GM23338 (cell line): ENCODE measurements around the gene IZUMO4. TPM values are rescaled to one million over a fixed set of nuclear protein-coding genes. Genes with fewer than 3 reads are reported as not detected.

Experiments
- ATAC-seq: fragments of 200-7000 bp; cut with Tn5 transposase; 3 replicates; pipeline ENCODE4 v1.9.1; 2020
- DNase-seq: peaks from one replicate; pipeline ENCODE4 v3.0.0-alpha.2; 2015; ENCODE audit warnings: low spot score
- H2AFZ ChIP-seq: fragments of 200-600 bp; sonication (generic); 2 replicates; pipeline ENCODE4 v1.8.0; 2016; ENCODE audit warnings: antibody characterized with exemption, mild to moderate bottlenecking, moderate library complexity
- H3F3A ChIP-seq: fragments of 200-600 bp; sonication (generic); replicated peaks from 2 replicates; pipeline ENCODE4 v1.8.0; 2017; ENCODE audit warnings: antibody characterized with exemption, mixed run types, low read depth
- H3K27ac ChIP-seq: fragments of 200-600 bp; sonication (generic); 2 replicates; pipeline ENCODE4 v1.6.1; 2016; ENCODE audit warnings: low read depth
- H3K27me3 ChIP-seq: fragments of 200-600 bp; sonication (generic); 2 replicates; pipeline ENCODE4 v1.8.0; 2016; ENCODE audit warnings: mild to moderate bottlenecking, mixed run types, moderate library complexity; ENCODE audit not compliant: insufficient read depth
- H3K36me3 ChIP-seq: fragments of 200-600 bp; sonication (generic); 2 replicates; pipeline ENCODE4 v1.8.0; 2016; ENCODE audit warnings: mild to moderate bottlenecking; ENCODE audit not compliant: insufficient read depth
- H3K4me1 ChIP-seq: fragments of 200-600 bp; sonication (generic); 2 replicates; pipeline ENCODE4 v1.8.0; 2016; ENCODE audit warnings: mild to moderate bottlenecking, moderate library complexity; ENCODE audit not compliant: insufficient read depth
- H3K4me2 ChIP-seq: fragments of 200-600 bp; sonication (generic); 2 replicates; pipeline ENCODE4 v1.7.1; 2017; ENCODE audit warnings: mixed run types
- H3K4me3 ChIP-seq: fragments of 200-600 bp; sonication (generic); 2 replicates; pipeline ENCODE4 v1.6.1; 2016; ENCODE audit warnings: mixed run types
- H3K79me2 ChIP-seq: fragments of 200-600 bp; sonication (generic); replicated peaks from 2 replicates; pipeline ENCODE4 v1.8.0; 2017; ENCODE audit warnings: mild to moderate bottlenecking; ENCODE audit not compliant: insufficient read depth
- H3K9me2 ChIP-seq: fragments of 200-600 bp; sonication (generic); 2 replicates; pipeline ENCODE4 v1.8.0; 2017; ENCODE audit not compliant: insufficient read depth
- H4K20me1 ChIP-seq: fragments of 200-600 bp; sonication (generic); replicated peaks from 2 replicates; pipeline ENCODE4 v1.8.0; 2017; ENCODE audit warnings: mild to moderate bottlenecking; ENCODE audit not compliant: insufficient read depth
- H3K27ac Mint-ChIP-seq: 2 replicates; pipeline ENCODE4 v1.8.0; 2020; ENCODE audit warnings: inconsistent platforms, mild to moderate bottlenecking, moderate library complexity, mixed read lengths
- H3K27me3 Mint-ChIP-seq: 3 replicates; pipeline ENCODE4 v1.8.0; 2022; ENCODE audit warnings: low read depth, mild to moderate bottlenecking, moderate library complexity, mixed read lengths, inconsistent platforms; ENCODE audit not compliant: insufficient read depth, poor library complexity
- H3K36me3 Mint-ChIP-seq: 3 replicates; pipeline ENCODE4 v1.8.0; 2021; ENCODE audit warnings: low read depth, mild to moderate bottlenecking, inconsistent platforms, moderate library complexity, mixed read lengths
- H3K4me1 Mint-ChIP-seq: 3 replicates; pipeline ENCODE4 v1.8.0; 2020; ENCODE audit warnings: mild to moderate bottlenecking, inconsistent platforms, mixed read lengths
- H3K4me3 Mint-ChIP-seq: 3 replicates; pipeline ENCODE4 v1.8.0; 2021; ENCODE audit warnings: moderate library complexity, mild to moderate bottlenecking, inconsistent platforms, mixed read lengths
- H3K9me3 Mint-ChIP-seq: 3 replicates; pipeline ENCODE4 v1.8.0; 2020; ENCODE audit warnings: moderate library complexity, mild to moderate bottlenecking, inconsistent platforms, mixed read lengths
- CREB1 ChIP-seq: fragments of 250-450 bp; sonication (Bioruptor Pico); IDR thresholded peaks from 2 replicates; pipeline ENCODE4 v1.5.0; 2020; ENCODE audit warnings: low read depth, mild to moderate bottlenecking, moderate library complexity
- ETS1 ChIP-seq: IDR thresholded peaks from 2 replicates; pipeline ENCODE4 v1.6.1; 2016; ENCODE audit warnings: antibody characterized with exemption
- EZH2phosphoT487 ChIP-seq: fragments of 200-600 bp; sonication (generic); IDR thresholded peaks from one replicate; pipeline ENCODE4 v1.8.1; 2018; ENCODE audit warnings: antibody characterized with exemption; ENCODE audit not compliant: unreplicated experiment
- ZNF114 ChIP-seq: fragments of 250-450 bp; sonication (Bioruptor Pico); IDR thresholded peaks from 2 replicates; pipeline ENCODE4 v1.5.0; 2020; ENCODE audit warnings: mild to moderate bottlenecking, moderate library complexity
- ZNF331 ChIP-seq: fragments of 250-450 bp; sonication (Bioruptor Pico); IDR thresholded peaks from 2 replicates; pipeline ENCODE4 v1.5.0; 2020; ENCODE audit warnings: low read depth, mild to moderate bottlenecking, moderate library complexity
- ZNF462 ChIP-seq: fragments of 250-450 bp; sonication (Bioruptor Pico); IDR thresholded peaks from 2 replicates; pipeline ENCODE4 v1.5.0; 2020; ENCODE audit warnings: mild to moderate bottlenecking, moderate library complexity
- polyA plus RNA-seq: library from polyadenylated mRNA; unstranded; fragments of >200 nt; fragmentation: Nextera tagmentation; extraction: Ambion mirVana; gene quantifications from 2 replicates; pipeline ENCODE4 v1.2.1, GENCODE V29; 2016
- total RNA-seq: library from RNA; depleted of rRNA; stranded (reverse); fragments of >200 nt; shearing (Covaris generic); gene quantifications from 2 replicates; pipeline ENCODE4 v1.2.3, GENCODE V29; 2014
- TF ChIP-seq, protein P1 (sequence below): IDR thresholded peaks from one replicate; pipeline ENCODE4 v1.6.1; 2018; ENCODE audit warnings: antibody characterized with exemption; ENCODE audit not compliant: unreplicated experiment
- TF ChIP-seq, protein P2 (sequence below), 2 experiments: fragments of 200-600 bp in 1 of 2; sonication (generic) in 1 of 2; conservative IDR thresholded peaks; 2 replicates each; pipeline versions ENCODE4 v1.5.1 to v1.6.1; 2016 to 2017; ENCODE audit warnings: antibody characterized with exemption in 2 of 2, low read depth in 2 of 2, mild to moderate bottlenecking in 2 of 2, moderate library complexity in 1 of 2

The IZUMO4 gene
- total and polyA plus RNA-seq, 2 experiments from 2014 or later: 0.57 to 2.2 TPM

DNA sequence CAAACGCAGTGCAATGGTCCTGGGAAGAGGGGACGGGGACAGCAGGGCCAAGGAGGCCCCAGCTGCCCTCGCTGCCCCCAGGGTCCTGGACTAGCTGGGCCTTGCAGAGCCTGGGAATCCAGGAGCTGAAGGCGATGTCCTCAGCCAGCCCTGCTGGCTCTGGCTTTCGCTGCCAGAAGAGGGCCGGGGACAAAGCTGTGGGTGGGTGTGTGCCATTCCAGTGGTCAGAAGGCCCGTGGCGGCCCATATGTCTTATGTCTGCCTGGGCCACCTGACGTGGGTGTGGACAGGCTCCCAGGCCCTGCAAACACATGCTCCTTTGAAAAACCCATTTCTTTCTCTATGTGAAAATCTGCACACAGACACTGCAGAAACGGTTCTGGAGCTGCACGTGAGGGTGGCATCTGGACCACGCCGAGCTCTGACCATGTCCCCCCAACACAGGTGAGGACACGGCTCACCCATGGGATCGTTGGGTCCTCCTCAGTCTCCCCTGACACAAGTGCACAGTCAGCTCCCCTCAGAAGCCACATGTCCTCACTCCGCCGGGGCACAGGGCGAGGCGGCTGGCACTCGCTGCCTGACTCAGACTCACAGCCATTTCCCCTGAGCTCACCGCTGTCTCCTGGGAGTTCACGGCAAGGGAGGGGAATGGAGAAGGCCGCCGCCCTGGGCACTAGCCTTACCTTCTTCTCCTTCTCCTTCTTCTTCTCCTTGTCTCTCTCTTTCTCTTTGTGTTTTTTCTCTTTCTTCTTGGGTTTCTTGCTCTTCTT is 16.9 kb downstream of the IZUMO4 start:
- no peak overlapping the region for H3K27ac Mint-ChIP-seq
- Histone ChIP-seq H4K20me1 (peaks cover under 1% of the 10 kb centered on the region), H3K27me3 (no peaks in the 10 kb centered on the region), H3K4me3 (no peak overlapping the region), H3K4me1 (no peaks in the 10 kb centered on the region), H3K27ac (no peak overlapping the region), H3K36me3 (peaks cover 27% of the 10 kb centered on the region), H3K9me2 (no peaks in the 10 kb centered on the region), H2AFZ (no peak overlapping the region), H3K79me2 (no peaks in the 10 kb centered on the region), H3K4me2 (no peak overlapping the region), H3F3A (peaks cover 4% of the 10 kb centered on the region; the same call in 1 of the 2 replicates)
- H3K27me3 Mint-ChIP-seq: peaks cover 3% of the 10 kb centered on the region
- no peaks in the 10 kb centered on the region; the same call in 2 of the 3 replicates for H3K4me1 Mint-ChIP-seq
- no peak overlapping the region; the same call in 2 of the 3 replicates for H3K4me3 Mint-ChIP-seq
- ATAC-seq (no peak), DNase-seq (no peak)
- H3K9me3 Mint-ChIP-seq: no peaks in the 10 kb centered on the region
- peaks cover 73% of the 10 kb centered on the region for H3K36me3 Mint-ChIP-seq
- TF ChIP-seq, protein P1, sequence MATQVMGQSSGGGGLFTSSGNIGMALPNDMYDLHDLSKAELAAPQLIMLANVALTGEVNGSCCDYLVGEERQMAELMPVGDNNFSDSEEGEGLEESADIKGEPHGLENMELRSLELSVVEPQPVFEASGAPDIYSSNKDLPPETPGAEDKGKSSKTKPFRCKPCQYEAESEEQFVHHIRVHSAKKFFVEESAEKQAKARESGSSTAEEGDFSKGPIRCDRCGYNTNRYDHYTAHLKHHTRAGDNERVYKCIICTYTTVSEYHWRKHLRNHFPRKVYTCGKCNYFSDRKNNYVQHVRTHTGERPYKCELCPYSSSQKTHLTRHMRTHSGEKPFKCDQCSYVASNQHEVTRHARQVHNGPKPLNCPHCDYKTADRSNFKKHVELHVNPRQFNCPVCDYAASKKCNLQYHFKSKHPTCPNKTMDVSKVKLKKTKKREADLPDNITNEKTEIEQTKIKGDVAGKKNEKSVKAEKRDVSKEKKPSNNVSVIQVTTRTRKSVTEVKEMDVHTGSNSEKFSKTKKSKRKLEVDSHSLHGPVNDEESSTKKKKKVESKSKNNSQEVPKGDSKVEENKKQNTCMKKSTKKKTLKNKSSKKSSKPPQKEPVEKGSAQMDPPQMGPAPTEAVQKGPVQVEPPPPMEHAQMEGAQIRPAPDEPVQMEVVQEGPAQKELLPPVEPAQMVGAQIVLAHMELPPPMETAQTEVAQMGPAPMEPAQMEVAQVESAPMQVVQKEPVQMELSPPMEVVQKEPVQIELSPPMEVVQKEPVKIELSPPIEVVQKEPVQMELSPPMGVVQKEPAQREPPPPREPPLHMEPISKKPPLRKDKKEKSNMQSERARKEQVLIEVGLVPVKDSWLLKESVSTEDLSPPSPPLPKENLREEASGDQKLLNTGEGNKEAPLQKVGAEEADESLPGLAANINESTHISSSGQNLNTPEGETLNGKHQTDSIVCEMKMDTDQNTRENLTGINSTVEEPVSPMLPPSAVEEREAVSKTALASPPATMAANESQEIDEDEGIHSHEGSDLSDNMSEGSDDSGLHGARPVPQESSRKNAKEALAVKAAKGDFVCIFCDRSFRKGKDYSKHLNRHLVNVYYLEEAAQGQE: no peak
- TF ChIP-seq ETS1: no peak

DNA sequence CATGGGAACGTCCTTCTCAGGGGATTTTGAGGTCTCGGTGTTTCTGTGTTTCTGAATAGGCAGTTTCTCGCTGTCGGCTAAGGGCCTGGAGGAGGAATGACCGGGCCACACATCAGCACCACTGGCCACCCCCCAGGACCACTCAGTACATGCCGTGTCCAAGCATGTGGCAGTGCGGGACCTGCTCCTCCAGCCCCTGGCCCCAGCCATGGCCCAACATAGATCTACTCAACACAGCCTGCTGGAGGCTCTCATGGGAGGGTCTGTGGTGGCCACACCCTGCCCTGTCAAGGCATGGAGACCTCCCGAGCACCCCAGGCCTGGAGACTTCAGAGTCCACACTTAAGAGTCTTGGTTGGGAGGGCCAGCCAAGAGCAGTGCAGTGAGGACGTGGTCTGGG is 17.5 kb downstream of the IZUMO4 start:
- Mint-ChIP-seq H3K36me3 (peaks cover 75% of the 10 kb centered on the region), H3K27ac (no peak overlapping the region), H3K27me3 (peaks cover 3% of the 10 kb centered on the region)
- no peak for TF ChIP-seq ZNF331
- TF ChIP-seq, protein P2, sequence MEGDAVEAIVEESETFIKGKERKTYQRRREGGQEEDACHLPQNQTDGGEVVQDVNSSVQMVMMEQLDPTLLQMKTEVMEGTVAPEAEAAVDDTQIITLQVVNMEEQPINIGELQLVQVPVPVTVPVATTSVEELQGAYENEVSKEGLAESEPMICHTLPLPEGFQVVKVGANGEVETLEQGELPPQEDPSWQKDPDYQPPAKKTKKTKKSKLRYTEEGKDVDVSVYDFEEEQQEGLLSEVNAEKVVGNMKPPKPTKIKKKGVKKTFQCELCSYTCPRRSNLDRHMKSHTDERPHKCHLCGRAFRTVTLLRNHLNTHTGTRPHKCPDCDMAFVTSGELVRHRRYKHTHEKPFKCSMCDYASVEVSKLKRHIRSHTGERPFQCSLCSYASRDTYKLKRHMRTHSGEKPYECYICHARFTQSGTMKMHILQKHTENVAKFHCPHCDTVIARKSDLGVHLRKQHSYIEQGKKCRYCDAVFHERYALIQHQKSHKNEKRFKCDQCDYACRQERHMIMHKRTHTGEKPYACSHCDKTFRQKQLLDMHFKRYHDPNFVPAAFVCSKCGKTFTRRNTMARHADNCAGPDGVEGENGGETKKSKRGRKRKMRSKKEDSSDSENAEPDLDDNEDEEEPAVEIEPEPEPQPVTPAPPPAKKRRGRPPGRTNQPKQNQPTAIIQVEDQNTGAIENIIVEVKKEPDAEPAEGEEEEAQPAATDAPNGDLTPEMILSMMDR (conservative IDR thresholded peaks at IDR 0.05; ENCODE audit: low read depth in 2 of 2): no peak
- no peak for TF ChIP-seq EZH2phosphoT487
- TF ChIP-seq ZNF114: no peak
- no peak for TF ChIP-seq ZNF462 (CRISPR knock-in tag)
- no peak for TF ChIP-seq CREB1 (CRISPR knock-in tag)

More for the DNA sequence above, 17.5 kb downstream of the IZUMO4 start:
- Histone ChIP-seq H4K20me1 (peaks cover 7% of the 10 kb centered on the region), H3K4me3 (no peak overlapping the region), H3F3A (peaks cover 4% of the 10 kb centered on the region; the same call in 1 of the 2 replicates), H3K27me3 (no peaks in the 10 kb centered on the region), H3K27ac (no peak overlapping the region), H3K4me1 (no peaks in the 10 kb centered on the region), H2AFZ (no peak overlapping the region), H3K4me2 (no peak overlapping the region), H3K36me3 (peaks cover 27% of the 10 kb centered on the region), H3K9me2 (no peaks in the 10 kb centered on the region), H3K79me2 (no peaks in the 10 kb centered on the region)
- H3K4me3 Mint-ChIP-seq: no peak overlapping the region; the same call in 2 of the 3 replicates
- ATAC-seq (no peak), DNase-seq (no peak)
- H3K4me1 Mint-ChIP-seq: no peaks in the 10 kb centered on the region; the same call in 2 of the 3 replicates
- H3K9me3 Mint-ChIP-seq: no peaks in the 10 kb centered on the region
